ENCODE results near the gene PACRG. TPM values are rescaled to one million over a fixed set of nuclear protein-coding genes. Genes with fewer than 3 reads are reported as not detected.

PACRG gene
- polyA plus RNA-seq, 1 of the 3 experiments (the other 2 are of a cell fraction): 0.56 TPM

GRCh38 chr6:163249651-163250101, 521.9 kb downstream of the PACRG start (continued):
- TF ChIP-seq GABPA (IDR thresholded peaks at IDR 0.05; ENCODE audit: low read depth) (no peak), EZH2phosphoT487 (IDR thresholded peaks at IDR 0.05; ENCODE audit: borderline replicate concordance, low read depth) (no peak), TAF1 (IDR thresholded peaks at IDR 0.05; ENCODE audit: borderline replicate concordance, low read depth, low read length) (no peak), JUND (IDR thresholded peaks at IDR 0.05) (no peak), RXRA (IDR thresholded peaks at IDR 0.05; ENCODE audit: borderline replicate concordance, low read depth) (no peak), IRF3 (IDR thresholded peaks at IDR 0.05; ENCODE audit: low read depth, low read length) (no peak)
- TF ChIP-seq, protein P1, sequence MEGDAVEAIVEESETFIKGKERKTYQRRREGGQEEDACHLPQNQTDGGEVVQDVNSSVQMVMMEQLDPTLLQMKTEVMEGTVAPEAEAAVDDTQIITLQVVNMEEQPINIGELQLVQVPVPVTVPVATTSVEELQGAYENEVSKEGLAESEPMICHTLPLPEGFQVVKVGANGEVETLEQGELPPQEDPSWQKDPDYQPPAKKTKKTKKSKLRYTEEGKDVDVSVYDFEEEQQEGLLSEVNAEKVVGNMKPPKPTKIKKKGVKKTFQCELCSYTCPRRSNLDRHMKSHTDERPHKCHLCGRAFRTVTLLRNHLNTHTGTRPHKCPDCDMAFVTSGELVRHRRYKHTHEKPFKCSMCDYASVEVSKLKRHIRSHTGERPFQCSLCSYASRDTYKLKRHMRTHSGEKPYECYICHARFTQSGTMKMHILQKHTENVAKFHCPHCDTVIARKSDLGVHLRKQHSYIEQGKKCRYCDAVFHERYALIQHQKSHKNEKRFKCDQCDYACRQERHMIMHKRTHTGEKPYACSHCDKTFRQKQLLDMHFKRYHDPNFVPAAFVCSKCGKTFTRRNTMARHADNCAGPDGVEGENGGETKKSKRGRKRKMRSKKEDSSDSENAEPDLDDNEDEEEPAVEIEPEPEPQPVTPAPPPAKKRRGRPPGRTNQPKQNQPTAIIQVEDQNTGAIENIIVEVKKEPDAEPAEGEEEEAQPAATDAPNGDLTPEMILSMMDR (IDR thresholded peaks at IDR 0.05): no peak

- POLR2A ChIA-PET: no interaction called here
- 67% methylated on average over 4 of the region's 4 CpGs for WGBS (ENCODE audit: low lambda C conversion rate)
- CTCF ChIA-PET: no interaction called here
- Histone ChIP-seq H3F3A (replicated peaks; ENCODE audit: insufficient read depth) (no peaks in the 10 kb centered on the region), H3K36me3 (replicated peaks in 1 of 2; ENCODE audit: control insufficient read depth in 1 of 2, insufficient read depth in 2 of 2, low read length in 1 of 2) (no peaks in the 10 kb centered on the region), H3K9me2 (no peaks in the 10 kb centered on the region), H3K4me3 (ENCODE audit: low read depth in 2 of 2, low read length in 1 of 2) (no peak overlapping the region), H3K9me3 (no peaks in the 10 kb centered on the region), H4K20me1 (ENCODE audit: insufficient read depth) (no peaks in the 10 kb centered on the region), H3K27ac (ENCODE audit: low read depth in 2 of 2, low read length in 1 of 2) (no peak overlapping the region), H3K9ac (no peak overlapping the region), H3K4me2 (no peak overlapping the region), H3K27me3 (ENCODE audit: insufficient read depth) (no peaks in the 10 kb centered on the region), H2AFZ (ENCODE audit: low read depth) (no peak overlapping the region), H3K4me1 (ENCODE audit: control insufficient read depth in 1 of 2, insufficient read depth in 2 of 2, low read depth in 1 of 2, low read length in 1 of 2) (peaks cover 0 to 7% of the 10 kb centered on the region in 2 experiments; a peak in 1 of 4 replicates), H3K79me2 (ENCODE audit: insufficient read depth) (no peaks in the 10 kb centered on the region)
- TF ChIP-seq REST (IDR thresholded peaks at IDR 0.05; ENCODE audit: low read depth, low read length): no peak
- TF ChIP-seq FOXM1 (IDR thresholded peaks at IDR 0.05; ENCODE audit: low read depth): no peak
- TF ChIP-seq MEF2A (IDR thresholded peaks at IDR 0.05; ENCODE audit: borderline replicate concordance, low read depth): no peak
- TF ChIP-seq CHD2 (IDR thresholded peaks at IDR 0.05; ENCODE audit: low read length, partially characterized antibody): no peak
- TF ChIP-seq EP300 (IDR thresholded peaks at IDR 0.05; ENCODE audit: borderline replicate concordance in 1 of 2, low read depth in 1 of 2, low read length in 1 of 2): no peak
- no peak for TF ChIP-seq SMC3 (IDR thresholded peaks at IDR 0.05; ENCODE audit: low read depth, low read length)
- DNase-seq: no peak
These were observed 522.3 kb downstream of the PACRG start for GRCh38 chr6:163250116-163250515.
